ENCODE data around the gene FAM89B.

The FAM89B gene

GRCh38 chr11:65588199-65589054 is 16.1 kb downstream of the FAM89B start:
- peak; percentile 55 to 74 for DNase-seq (ENCODE audit: low read depth in 2 of 2)

GRCh38 chr11:65589444-65590239 is 17.3 kb downstream of the FAM89B start:
- no peak for DNase-seq (ENCODE audit: low read depth in 2 of 2)

GRCh38 chr11:65590240-65590738 is 18.0 kb downstream of the FAM89B start:
- DNase-seq (ENCODE audit: low read depth in 2 of 2): no peak

- DNase-seq (ENCODE audit: low read depth in 2 of 2): no peak
Measured at GRCh38 chr11:65591939-65592857, 19.9 kb downstream of the FAM89B start.

- no peak for DNase-seq (ENCODE audit: low read depth in 2 of 2)
Measured at GRCh38 chr11:65592858-65593517, 20.6 kb downstream of the FAM89B start.

- no peak for DNase-seq (ENCODE audit: low read depth in 2 of 2)
Measured at GRCh38 chr11:65593518-65594414, 21.4 kb downstream of the FAM89B start.

- DNase-seq (ENCODE audit: low read depth in 2 of 2): no peak
Measured at GRCh38 chr11:65595131-65595530, 22.8 kb downstream of the FAM89B start.

GRCh38 chr11:65595543-65596281 is 23.4 kb downstream of the FAM89B start, which contains the start of gene KCNK7:
Gene KCNK7, minus strand, starts transcription at chr11:65595800. Its CDS starts 28 bp downstream, at chr11:65595772.
- no peak for DNase-seq (ENCODE audit: low read depth in 2 of 2)

GRCh38 chr11:65596520-65596919 is 24.2 kb downstream of the FAM89B start:
- DNase-seq (ENCODE audit: low read depth in 2 of 2): no peak

- DNase-seq (ENCODE audit: low read depth in 2 of 2): no peak
Measured at GRCh38 chr11:65598258-65598699, 25.9 kb downstream of the FAM89B start.

GRCh38 chr11:65599216-65599954 is 27.0 kb downstream of the FAM89B start:
- no peak for DNase-seq (ENCODE audit: low read depth in 2 of 2)

- DNase-seq (ENCODE audit: low read depth in 2 of 2): no peak
Measured at GRCh38 chr11:65599955-65600246, 27.6 kb downstream of the FAM89B start.

GRCh38 chr11:65604258-65604657 is 31.9 kb downstream of the FAM89B start:
- no peak for DNase-seq (ENCODE audit: low read depth in 2 of 2)

- no peak for DNase-seq (ENCODE audit: low read depth in 2 of 2)
Measured at GRCh38 chr11:65606876-65607613, 34.7 kb downstream of the FAM89B start.

GRCh38 chr11:65607614-65608426 is 35.5 kb downstream of the FAM89B start:
- DNase-seq (ENCODE audit: low read depth in 2 of 2): no peak

- no peak for DNase-seq (ENCODE audit: low read depth in 2 of 2)
Measured at GRCh38 chr11:65609229-65609628, 36.9 kb downstream of the FAM89B start.

- no peak for DNase-seq (ENCODE audit: low read depth in 2 of 2)
Measured at GRCh38 chr11:65609665-65610064, 37.3 kb downstream of the FAM89B start.
